ENCODE measurements around the gene SLC19A1. TPM values are rescaled to one million over a fixed set of nuclear protein-coding genes. Genes with fewer than 3 reads are reported as not detected.
A peak's percentile ranks its signal among the peaks of the same experiment; 100 is the strongest.
"Not testable (repeated sequence)": the region's sequence is repeated elsewhere in the genome, so short reads cannot be mapped to it uniquely, and the experiment has no call there.

The SLC19A1 gene
- total RNA-seq, 2 donors from 2014 or later, result 18.2 to 18.9 TPM

DNA sequence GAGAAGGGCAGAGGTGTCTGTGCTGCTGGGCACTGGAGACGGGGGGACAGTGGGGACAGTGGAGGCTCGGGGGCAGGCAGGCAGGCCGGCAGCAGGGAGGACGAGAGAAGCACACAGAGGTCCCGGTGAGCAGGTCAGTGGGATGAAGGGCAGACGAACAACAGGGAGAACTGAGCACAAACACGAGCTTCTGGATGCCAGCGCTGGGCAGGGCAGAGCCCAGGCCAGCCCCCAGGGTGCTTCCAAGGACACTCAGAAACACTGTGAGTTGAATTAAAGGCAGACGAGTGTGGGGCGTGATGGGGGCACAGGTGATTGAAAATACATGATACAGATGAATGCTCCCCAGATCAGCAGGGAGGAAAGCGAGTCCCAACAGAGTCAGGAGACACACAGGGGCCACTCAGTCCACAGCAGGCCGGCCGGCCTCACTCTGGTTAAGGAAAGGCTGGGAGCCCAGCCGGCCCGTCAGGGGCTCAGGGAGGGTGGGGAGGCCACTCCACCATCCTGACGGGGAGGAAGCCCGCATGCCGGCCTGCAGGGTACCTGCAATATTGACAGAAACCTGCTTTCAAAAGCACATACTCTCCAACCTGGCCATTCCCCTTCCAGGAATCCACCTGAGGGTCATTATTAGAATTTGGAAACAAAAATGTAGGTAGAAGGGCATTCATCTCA is 14.1 kb downstream of the SLC19A1 start:
- ATAC-seq (no peak), DNase-seq (peak; percentile 5 to 19)
- intact Hi-C loops (cut with DNase I, micrococcal nuclease), result no loop called here

DNA sequence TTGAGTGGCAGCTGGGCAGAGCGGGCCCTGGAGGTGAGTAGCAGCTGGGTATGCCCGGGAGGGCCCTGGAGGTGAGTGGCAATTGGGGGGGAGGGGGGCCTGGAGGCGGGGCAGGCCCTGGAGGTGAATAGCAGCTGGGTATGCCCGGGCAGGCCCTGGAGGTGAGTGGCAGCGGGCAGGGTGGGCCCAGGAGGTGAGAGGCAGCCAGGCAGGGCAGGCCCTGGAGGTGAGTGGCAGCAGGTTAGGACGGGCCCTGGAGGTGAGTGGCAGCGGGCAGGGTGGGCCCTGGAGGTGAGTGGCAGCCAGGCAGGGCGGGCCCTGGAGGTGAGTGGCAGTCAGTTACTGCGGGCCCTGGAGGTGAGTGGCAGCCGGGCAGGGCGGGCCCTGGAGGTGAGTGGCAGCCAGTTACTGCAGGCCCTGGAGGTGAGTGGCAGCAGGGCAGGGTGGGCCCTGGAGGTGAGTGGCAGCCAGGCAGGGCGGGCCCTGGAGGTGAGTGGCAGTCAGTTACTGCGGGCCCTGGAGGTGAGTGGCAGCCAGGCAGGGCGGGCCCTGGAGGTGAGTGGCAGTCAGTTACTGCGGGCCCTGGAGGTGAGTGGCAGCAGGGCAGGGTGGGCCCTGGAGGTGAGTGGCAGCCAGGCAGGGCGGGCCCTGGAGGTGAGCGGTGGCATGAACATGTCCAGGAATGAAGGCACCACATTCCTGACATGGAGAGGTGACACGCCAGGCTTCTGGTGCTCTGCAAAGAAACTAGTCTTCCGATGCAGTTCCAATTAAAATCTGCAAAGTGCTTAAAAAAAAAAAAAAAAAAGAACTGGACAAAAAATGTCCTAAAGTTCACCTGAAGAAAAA is 14.9 kb downstream of the SLC19A1 start:
- DNase-seq (peak; percentile 28 to 46), ATAC-seq (peak; percentile 20)
- intact Hi-C loops (cut with DNase I, micrococcal nuclease), result not testable (repeated sequence)

DNA sequence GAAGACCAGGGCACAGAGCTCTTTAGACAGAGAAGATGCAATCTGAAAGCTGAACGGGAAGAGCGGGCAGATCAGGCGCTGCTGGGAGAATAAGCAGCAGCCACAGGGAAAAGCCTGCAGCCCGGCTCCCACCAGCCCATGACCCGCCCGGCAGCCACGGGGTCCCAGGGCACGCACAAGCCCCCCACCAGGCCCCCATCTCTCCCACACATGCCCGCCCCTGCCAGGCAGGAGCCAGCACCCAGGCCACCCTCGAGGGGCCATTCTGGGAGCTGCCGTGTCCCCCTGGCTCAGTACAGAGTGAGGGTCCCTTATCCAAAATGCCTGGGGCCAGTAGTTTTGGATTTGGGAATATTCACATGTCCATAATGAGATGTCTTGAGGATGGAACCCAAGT is 16.3 kb downstream of the SLC19A1 start:
- intact Hi-C loops (cut with DNase I, micrococcal nuclease), result no loop called here
- ATAC-seq (no peak), DNase-seq (peak in 1 of 2 donors; percentile 3)

GRCh38 chr21:45525153-45525909 is 16.9 kb downstream of the SLC19A1 start:
- peak; percentile 94 for ATAC-seq
- intact Hi-C loops (cut with DNase I, micrococcal nuclease), result no loop called here
- peak; percentile 61 to 81 for DNase-seq

DNA sequence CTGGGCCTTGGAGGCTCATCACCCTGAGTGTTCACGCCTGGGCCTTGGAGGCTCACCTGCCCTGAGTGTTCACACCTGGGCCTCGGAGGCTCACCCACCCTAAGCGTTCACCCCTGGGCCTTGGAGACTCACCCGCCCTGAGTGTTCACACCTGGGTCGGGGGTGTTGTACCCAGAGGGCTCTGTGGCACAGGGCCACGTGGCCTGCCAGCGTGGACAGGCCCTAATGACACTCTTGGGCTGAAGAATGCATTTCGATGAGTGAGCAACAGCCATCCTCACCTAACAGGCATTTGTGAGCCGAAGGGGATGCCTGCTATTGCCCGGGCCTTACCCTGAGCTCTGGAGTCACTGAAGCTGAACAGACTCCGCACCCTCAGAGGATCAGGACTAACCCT is 17.5 kb downstream of the SLC19A1 start:
- DNase-seq (peak in 1 of 2 donors; percentile 9), ATAC-seq (no peak)
- intact Hi-C loops (cut with DNase I, micrococcal nuclease), result no loop called here

DNA sequence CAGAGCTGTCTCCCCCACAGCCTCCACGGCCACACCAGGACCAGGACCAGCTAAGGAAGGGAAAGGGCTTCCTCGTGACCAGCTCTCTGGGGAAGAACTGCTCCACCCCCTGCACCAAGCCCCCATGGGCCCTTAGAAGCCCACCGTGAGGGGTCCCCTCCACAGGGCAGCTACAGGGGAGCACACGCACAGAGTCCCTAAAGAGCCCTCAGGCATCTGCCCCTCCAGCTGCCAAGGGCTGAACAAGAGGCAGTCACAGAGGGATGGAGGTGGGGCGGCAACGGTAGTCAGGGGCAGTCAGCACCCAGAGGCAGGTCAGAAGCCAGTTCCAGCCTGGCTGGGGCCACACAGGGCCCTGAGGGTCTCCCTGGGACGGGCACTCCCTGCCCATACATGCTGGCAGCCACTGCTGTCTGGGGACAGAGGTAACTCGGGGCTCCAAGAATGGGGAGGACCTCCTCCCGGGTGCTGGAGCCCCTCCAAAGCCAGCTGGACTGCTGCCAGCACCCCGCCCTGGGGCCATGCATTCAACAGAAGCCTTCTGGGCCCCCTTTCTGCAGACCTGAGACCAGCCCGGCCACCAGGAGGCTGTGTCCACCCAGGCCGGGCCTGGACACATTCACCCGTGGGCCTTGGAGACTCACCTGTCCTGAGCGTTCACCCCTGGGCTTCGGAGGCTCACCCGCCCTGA is 18.7 kb downstream of the SLC19A1 start:
- DNase-seq (peak; percentile 5 to 17), ATAC-seq (no peak)
- intact Hi-C loops (cut with DNase I, micrococcal nuclease), result no loop called here

DNA sequence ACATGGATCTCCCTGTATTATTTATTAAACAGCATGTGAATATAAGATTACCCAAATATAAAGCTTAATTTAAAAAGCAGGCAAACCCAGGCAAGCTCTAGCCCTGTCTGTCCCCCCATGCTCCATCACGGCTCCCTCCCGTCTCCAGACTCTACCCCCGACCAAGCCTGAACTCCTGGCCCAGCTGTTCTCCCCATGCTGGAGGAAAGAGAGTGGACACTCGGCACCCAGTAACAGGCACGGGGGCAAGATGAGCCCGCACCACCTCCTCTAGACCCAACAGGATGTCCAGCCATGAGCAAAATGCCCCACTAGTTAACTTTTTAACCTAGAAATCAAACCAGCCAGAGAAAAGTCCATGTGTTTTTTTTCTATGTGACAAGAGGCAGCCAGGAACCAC is 19.3 kb downstream of the SLC19A1 start:
- intact Hi-C loops (cut with DNase I, micrococcal nuclease), result no loop called here
- no peak for ATAC-seq
- peak; percentile 1 to 14 for DNase-seq

DNA sequence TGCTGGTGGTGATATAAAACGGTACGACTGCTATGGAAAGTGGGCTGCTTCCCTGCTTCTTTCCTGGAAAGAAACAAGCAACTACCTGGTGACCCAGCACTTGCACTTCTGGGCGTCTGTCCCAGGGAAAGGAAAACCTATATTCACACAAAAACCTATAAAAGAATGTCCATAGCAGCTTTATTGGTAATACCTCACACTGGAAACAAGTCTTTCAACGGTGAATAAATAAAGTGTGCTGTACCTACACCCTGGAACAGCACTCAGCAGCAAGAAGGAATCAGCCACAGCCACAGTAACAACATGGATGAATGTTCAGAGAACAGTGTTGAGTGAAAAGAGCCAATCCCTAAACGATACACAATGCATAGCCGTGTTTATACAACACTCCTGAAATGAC is 19.9 kb downstream of the SLC19A1 start:
- DNase-seq (no peak), ATAC-seq (no peak)
- intact Hi-C loops (cut with DNase I, micrococcal nuclease), result no loop called here

DNA sequence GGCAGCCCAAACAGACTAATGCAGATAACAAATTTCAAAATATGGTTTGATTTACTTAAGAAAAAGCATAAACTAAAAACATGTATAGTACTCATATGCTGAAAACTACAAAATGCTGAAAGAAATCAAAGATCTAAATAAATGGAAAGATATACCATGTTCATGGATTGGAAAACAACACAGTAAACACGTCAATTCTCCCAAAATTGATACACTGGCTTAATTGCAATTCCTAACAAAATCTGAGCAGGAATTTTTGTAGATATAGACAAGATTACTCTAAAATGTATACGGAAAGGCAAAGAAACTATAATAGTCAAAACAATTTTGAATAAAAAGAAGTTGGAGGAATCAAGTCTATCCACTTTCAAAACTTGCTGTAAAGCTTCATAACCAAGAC is 21.0 kb downstream of the SLC19A1 start:
- intact Hi-C loops (cut with DNase I, micrococcal nuclease), result no loop called here
- no peak for DNase-seq
- ATAC-seq, result no peak

DNA sequence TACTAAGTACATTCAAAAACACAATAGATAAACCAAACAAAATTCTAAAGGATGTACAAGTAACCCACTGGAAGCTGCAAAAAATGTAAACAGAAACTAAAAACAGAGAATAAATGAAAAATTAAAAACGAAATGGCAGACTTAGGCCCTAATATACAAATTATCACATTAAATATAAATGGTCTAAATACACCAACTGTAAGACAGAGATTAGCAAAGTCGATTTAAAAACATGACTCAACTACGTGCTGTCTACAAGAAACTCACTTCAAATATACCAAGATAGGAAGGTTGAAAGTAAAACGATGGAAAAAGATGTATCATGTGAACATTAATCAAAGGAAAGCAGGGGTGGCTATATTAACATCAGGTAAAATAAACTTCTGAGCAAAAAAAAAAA is 23.1 kb downstream of the SLC19A1 start:
- DNase-seq (no peak), ATAC-seq (no peak)
- intact Hi-C loops (cut with DNase I, micrococcal nuclease), result no loop called here

- intact Hi-C loops (cut with DNase I, micrococcal nuclease), result no loop called here
- DNase-seq, result no peak
- no peak for ATAC-seq
These were observed 23.5 kb downstream of the SLC19A1 start for GRCh38 chr21:45518742-45519141.

DNA sequence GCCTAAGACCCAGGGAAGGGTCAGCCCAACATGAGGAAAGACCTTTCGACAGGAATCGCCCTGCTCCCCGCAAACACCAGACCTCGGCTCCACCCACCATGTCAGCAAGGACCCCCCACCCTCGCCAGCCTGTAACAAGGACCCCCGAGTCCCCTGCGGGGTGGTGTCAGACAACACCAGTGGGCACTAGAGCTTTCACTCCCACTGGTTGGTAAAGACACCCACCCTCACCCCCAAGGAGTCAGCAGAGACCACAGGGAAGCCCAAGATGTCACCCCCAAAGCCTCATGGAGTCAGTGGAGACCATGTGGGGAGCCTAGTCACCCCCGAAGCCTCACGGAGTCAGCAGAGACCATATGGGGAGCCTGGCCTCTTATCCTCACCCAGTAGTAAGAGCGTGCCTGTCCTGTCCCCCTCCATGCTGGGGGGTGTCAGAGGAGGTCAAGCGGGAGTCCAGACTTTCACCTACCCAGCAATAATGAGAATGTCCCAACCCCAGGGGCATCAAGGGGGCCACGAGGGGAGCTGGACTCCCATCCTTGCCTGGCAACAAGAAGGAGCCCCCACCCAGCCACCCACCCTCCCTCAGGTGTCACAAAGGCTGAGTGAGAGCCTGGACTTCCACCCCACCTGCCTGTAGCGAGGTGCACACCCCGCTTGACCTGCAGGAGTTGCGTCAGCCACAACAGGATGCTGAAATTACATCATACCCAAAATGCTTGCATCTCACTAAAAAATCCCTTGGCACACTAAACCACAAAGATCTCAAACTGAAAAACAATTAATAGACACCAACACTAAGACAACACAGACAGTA is 24.8 kb downstream of the SLC19A1 start:
- no peak for ATAC-seq
- DNase-seq, result peak; percentile 3 to 16
- intact Hi-C loops (cut with DNase I, micrococcal nuclease), result no loop called here

- ATAC-seq (no peak), DNase-seq (peak; percentile 2 to 10)
- intact Hi-C loops (cut with DNase I, micrococcal nuclease), result no loop called here
These were observed 25.5 kb downstream of the SLC19A1 start for GRCh38 chr21:45516671-45517151.

- intact Hi-C loops (cut with DNase I, micrococcal nuclease), result no loop called here
- peak; percentile 3 to 20 for DNase-seq
- ATAC-seq, result no peak
These were observed 26.1 kb downstream of the SLC19A1 start for GRCh38 chr21:45516071-45516670.

- intact Hi-C loops (cut with DNase I, micrococcal nuclease), result no loop called here
- no peak for ATAC-seq
- DNase-seq, result peak in 1 of 2 donors; percentile 18
These were observed 26.8 kb downstream of the SLC19A1 start for GRCh38 chr21:45515241-45516061.

DNA sequence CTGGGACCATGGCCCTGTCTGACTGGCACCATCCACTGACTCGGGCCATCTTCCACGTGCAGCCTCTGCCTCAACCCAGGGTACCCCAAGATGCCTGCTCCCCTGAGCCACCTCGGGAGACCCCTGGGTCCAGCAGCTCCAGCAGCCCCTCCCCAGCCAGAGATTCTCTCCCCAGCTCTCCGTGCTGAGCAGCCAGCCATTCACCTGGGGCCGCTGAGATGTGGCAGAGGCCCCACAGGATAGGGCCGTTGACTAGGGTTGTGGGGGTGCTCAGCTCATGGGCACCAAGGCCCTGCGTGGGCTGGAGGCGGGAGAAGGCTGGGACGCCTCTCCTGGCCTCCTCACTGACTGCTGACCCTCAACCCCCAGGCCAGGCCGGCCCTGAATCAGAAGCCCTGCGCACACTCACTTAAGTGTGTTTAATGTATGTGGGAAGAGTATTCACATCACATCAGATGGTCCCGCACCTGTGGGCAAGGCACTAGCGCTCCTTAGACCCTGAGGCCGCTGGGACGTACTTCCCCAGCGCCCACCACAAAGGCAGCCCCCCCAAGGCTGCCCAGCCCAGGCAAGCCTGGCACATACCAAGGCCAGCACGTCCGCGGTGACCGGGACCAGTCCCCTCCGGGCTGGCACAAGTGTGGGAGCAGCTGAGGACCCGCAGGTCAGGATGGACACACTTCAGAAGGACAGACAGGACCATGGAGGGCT is 27.8 kb downstream of the SLC19A1 start:
- intact Hi-C loops (cut with DNase I, micrococcal nuclease), result no loop called here
- ATAC-seq (no peak), DNase-seq (peak in 1 of 2 donors; percentile 13)

All from left colon (tissue), 2 donors.